CD14-positive monocyte (primary cell): ENCODE results near the gene DMXL2. TPM values are rescaled to one million over a fixed set of nuclear protein-coding genes. Genes with fewer than 3 reads are reported as not detected.
"Not testable (repeated sequence)": the region's sequence is repeated elsewhere in the genome, so short reads cannot be mapped to it uniquely, and the experiment has no call there.

Experiments used
- DNase-seq, 3 donors: peaks; one replicate each; pipeline ENCODE4 v3.0.0-alpha.2; 2011 to 2022
- H2AFZ ChIP-seq: 2 replicates; pipeline ENCODE4 v1.6.0; 2012; ENCODE audit warnings: mild to moderate bottlenecking, low read depth, low read length, inconsistent platforms; ENCODE audit not compliant: insufficient read depth, poor library complexity, severe bottlenecking
- H3K27ac ChIP-seq, 2 donors: 1 replicate in 1 of 2; 2 replicates in 1 of 2; pipeline ENCODE4 v1.5.1; 2012 to 2013; ENCODE audit warnings: low read length in 2 of 2, control low read depth in 1 of 2, inconsistent platforms in 1 of 2, low read depth in 1 of 2, mild to moderate bottlenecking in 1 of 2
- H3K27me3 ChIP-seq, 2 donors: one replicate each; pipeline versions ENCODE4 v1.6.0 to v1.6.1; 2011 to 2013; ENCODE audit warnings: low read length in 2 of 2; ENCODE audit not compliant: control insufficient read depth in 2 of 2, insufficient read depth in 2 of 2
- H3K36me3 ChIP-seq, 2 donors: replicated peaks in 1 of 2; 1 replicate in 1 of 2; 2 replicates in 1 of 2; pipeline versions ENCODE4 v1.5.1 to v1.6.1; 2012 to 2013; ENCODE audit warnings: low read length in 2 of 2, control low read depth in 1 of 2, inconsistent platforms in 1 of 2, mild to moderate bottlenecking in 1 of 2; ENCODE audit not compliant: insufficient read depth in 2 of 2, control insufficient read depth in 1 of 2
- H3K4me1 ChIP-seq, 2 donors: 1 replicate in 1 of 2; 2 replicates in 1 of 2; pipeline versions ENCODE4 v1.5.1 to v1.6.1; 2012 to 2013; ENCODE audit warnings: low read length in 2 of 2, control low read depth in 1 of 2, inconsistent platforms in 1 of 2, mild to moderate bottlenecking in 1 of 2, moderate library complexity in 1 of 2; ENCODE audit not compliant: insufficient read depth in 2 of 2, control insufficient read depth in 1 of 2
- H3K4me2 ChIP-seq: replicated peaks from 2 replicates; pipeline ENCODE3; 2012; ENCODE audit warnings: low read length, moderate library complexity, mild to moderate bottlenecking; ENCODE audit not compliant: poor library complexity, severe bottlenecking; ENCODE audit errors: extremely low read depth
- H3K4me3 ChIP-seq, 3 experiments: fragments of 200-600 bp in 1 of 3; sonication (generic) in 1 of 3; replicated peaks in 1 of 3; 1 replicate in 2 of 3; 2 replicates in 1 of 3; pipeline ENCODE4 v1.5.1; 2011 to 2013; ENCODE audit warnings: low read length in 3 of 3, mild to moderate bottlenecking in 3 of 3, control low read depth in 2 of 3, low read depth in 2 of 3, inconsistent platforms in 1 of 3, moderate library complexity in 1 of 3
- H3K79me2 ChIP-seq: 2 replicates; pipeline ENCODE4 v1.6.0; 2012; ENCODE audit warnings: mild to moderate bottlenecking, control low read depth, inconsistent platforms, low read length, moderate library complexity; ENCODE audit not compliant: insufficient read depth
- H3K9ac ChIP-seq: 2 replicates; pipeline ENCODE4 v1.6.0; 2017; ENCODE audit warnings: low read length, mild to moderate bottlenecking; ENCODE audit not compliant: insufficient read depth, poor library complexity, severe bottlenecking
- H3K9me3 ChIP-seq, 2 donors: replicated peaks in 1 of 2; 1 replicate in 1 of 2; 2 replicates in 1 of 2; pipeline versions ENCODE4 v1.5.1 to v1.6.1; 2012 to 2013; ENCODE audit warnings: low read length in 2 of 2, control low read depth in 1 of 2; ENCODE audit not compliant: control insufficient read depth in 1 of 2, insufficient read depth in 1 of 2
- H4K20me1 ChIP-seq: 2 replicates; pipeline ENCODE4 v1.6.0; 2012; ENCODE audit warnings: mild to moderate bottlenecking, low read length, control low read depth, moderate library complexity; ENCODE audit not compliant: insufficient read depth
- H3K27ac Mint-ChIP-seq, 7 donors: one replicate each; pipeline ENCODE4 v1.8.0; 2020; ENCODE audit warnings: mild to moderate bottlenecking in 7 of 7, mixed read lengths in 7 of 7, moderate library complexity in 6 of 7, inconsistent platforms in 2 of 7
- H3K27me3 Mint-ChIP-seq, 3 donors: one replicate each; pipeline ENCODE4 v1.8.0; 2021 to 2022; ENCODE audit warnings: low read depth in 3 of 3, mild to moderate bottlenecking in 3 of 3, mixed read lengths in 3 of 3, moderate library complexity in 3 of 3, inconsistent platforms in 1 of 3
- H3K36me3 Mint-ChIP-seq, 2 donors: one replicate each; pipeline ENCODE4 v1.8.0; 2020; ENCODE audit warnings: mixed read lengths in 2 of 2, inconsistent platforms in 1 of 2, mild to moderate bottlenecking in 1 of 2
- H3K4me1 Mint-ChIP-seq: one replicate; pipeline ENCODE4 v1.8.0; 2020; ENCODE audit warnings: mild to moderate bottlenecking, mixed read lengths
- H3K4me3 Mint-ChIP-seq, 2 donors: one replicate each; pipeline ENCODE4 v1.8.0; 2020; ENCODE audit warnings: mild to moderate bottlenecking in 2 of 2, mixed read lengths in 2 of 2, moderate library complexity in 1 of 2
- H3K9me3 Mint-ChIP-seq, 7 donors: one replicate each; pipeline ENCODE4 v1.8.0; 2020 to 2022; ENCODE audit warnings: mixed read lengths in 7 of 7, mild to moderate bottlenecking in 6 of 7, moderate library complexity in 6 of 7, inconsistent platforms in 2 of 7
- CTCF ChIP-seq: fragments of 200-600 bp; IDR thresholded peaks from one replicate; pipeline ENCODE4 v1.8.0; 2022; ENCODE audit warnings: antibody characterized with exemption, mild to moderate bottlenecking
- WGBS: methylation state at CpG from one replicate; pipeline ENCODE4 v1.1.5; 2013; ENCODE audit warnings: missing lambda C conversion rate; ENCODE audit not compliant: insufficient coverage; 5-methylcytosine and 5-hydroxymethylcytosine counted together
- intact Hi-C, 2 donors: fragments of 100-400 bp; cut with micrococcal nuclease; formaldehyde crosslinking; loops; one replicate each; pipeline versions ENCODE4 v1.15.0 to v1.15.1; 2023
- polyA plus RNA-seq, 3 donors: library from polyadenylated mRNA; depleted of rRNA in 1 of 3; unstranded in 2 of 3; stranded (reverse) in 1 of 3; fragments of 300-500 nt in 2 of 3; fragments of >200 nt in 1 of 3; fragmentation: Illumina TruSeq in 2 of 3; gene quantifications; 1 replicate in 2 of 3; 2 replicates in 1 of 3; pipeline ENCODE4 v1.2.3, GENCODE V29; 2012 to 2021

DMXL2 gene
- polyA plus RNA-seq, 3 donors = 29.1 to 449 (median 45.5) TPM

- peak overlapping the region in 2 of 3 experiments; percentile 17 to 95 for H3K4me3 ChIP-seq
- no peak for DNase-seq
- H3K9ac ChIP-seq = peak overlapping the region; percentile 17
- peaks cover 0 to under 1% of the 10 kb centered on the region in 2 donors for H3K9me3 ChIP-seq
- H3K4me3 Mint-ChIP-seq = peak overlapping the region; percentile 45 to 74
- peaks cover 36 to 49% of the 10 kb centered on the region in 2 donors for H3K36me3 Mint-ChIP-seq
- WGBS = 50% methylated on average over 1 of the region's 3 CpGs
- peak overlapping the region in 1 of 2 donors; percentile 98 for H3K27ac ChIP-seq
- peaks cover 14 to 32% of the 10 kb centered on the region in 2 donors for H3K36me3 ChIP-seq
- H3K9me3 Mint-ChIP-seq = peaks cover 0 to 7% (median 1%) of the 10 kb centered on the region in 7 donors
- H3K4me1 Mint-ChIP-seq = peaks cover 51% of the 10 kb centered on the region
- peaks cover 30 to 64% of the 10 kb centered on the region in 2 donors for H3K4me1 ChIP-seq
- intact Hi-C loops = no loop called here
- peaks cover 62% of the 10 kb centered on the region for H4K20me1 ChIP-seq
- no peaks in the 10 kb centered on the region for H3K27me3 Mint-ChIP-seq
- H3K27me3 ChIP-seq = no peaks in the 10 kb centered on the region
- TF ChIP-seq CTCF = no peak
- H2AFZ ChIP-seq = no peak overlapping the region
- H3K27ac Mint-ChIP-seq = peak overlapping the region; percentile 48 to 100 (median 89)
- peaks cover 99% of the 10 kb centered on the region for H3K79me2 ChIP-seq
- H3K4me2 ChIP-seq = peak overlapping the region; percentile 92
Measured at GRCh38 chr15:51617886-51618285, 4.7 kb downstream of the DMXL2 start.

GRCh38 chr15:51613951-51614350, 8.6 kb downstream of the DMXL2 start:
- Histone ChIP-seq H3K4me3 (no peak overlapping the region), H3K4me2 (peak overlapping the region; percentile 16), H3K79me2 (peaks cover 99% of the 10 kb centered on the region), H3K27me3 (no peaks in the 10 kb centered on the region), H4K20me1 (peaks cover 96% of the 10 kb centered on the region), H2AFZ (no peak overlapping the region), H3K9me3 (peaks cover 6% of the 10 kb centered on the region in 2 donors), H3K4me1 (peaks cover 19 to 57% of the 10 kb centered on the region in 2 donors), H3K9ac (no peak overlapping the region), H3K36me3 (peaks cover 18 to 48% of the 10 kb centered on the region in 2 donors), H3K27ac (peak overlapping the region in 1 of 2 donors; percentile 55)
- no peak for DNase-seq
- TF ChIP-seq CTCF = no peak
- intact Hi-C loops = no loop called here
- Mint-ChIP-seq H3K4me1 (peaks cover 49% of the 10 kb centered on the region), H3K27me3 (no peaks in the 10 kb centered on the region), H3K36me3 (peaks cover 46 to 54% of the 10 kb centered on the region in 2 donors), H3K4me3 (no peak overlapping the region), H3K27ac (peak overlapping the region in 5 of 7 donors; percentile 19 to 60 (median 50)), H3K9me3 (peaks cover 4 to 14% (median 11%) of the 10 kb centered on the region in 7 donors)
- 100% methylated on average over 1 of the region's 3 CpGs for WGBS

GRCh38 chr15:51612669-51613068, 9.9 kb downstream of the DMXL2 start:
- H2AFZ ChIP-seq, intact Hi-C loops, H3K27ac ChIP-seq, DNase-seq, H3K9me3 ChIP-seq, H3K4me3 ChIP-seq, H3K4me3 Mint-ChIP-seq, H3K27me3 Mint-ChIP-seq, H3K9ac ChIP-seq, H3K27me3 ChIP-seq, H3K4me2 ChIP-seq: not testable (repeated sequence)
- Histone ChIP-seq H4K20me1 (peaks cover 96% of the 10 kb centered on the region), H3K36me3 (peaks cover 18 to 52% of the 10 kb centered on the region in 2 donors), H3K4me1 (peaks cover 14 to 45% of the 10 kb centered on the region in 2 donors), H3K79me2 (peaks cover 99% of the 10 kb centered on the region)
- Mint-ChIP-seq H3K36me3 (peaks cover 46 to 66% of the 10 kb centered on the region in 2 donors), H3K4me1 (peaks cover 45% of the 10 kb centered on the region), H3K9me3 (peaks cover 4 to 14% (median 11%) of the 10 kb centered on the region in 7 donors), H3K27ac (peak overlapping the region in 4 of 7 donors; percentile 24 to 81 (median 37))
- WGBS = no CpG with 5 or more reads among the region's 5 CpGs
